ENCODE data around the gene SPOCK3. TPM values are rescaled to one million over a fixed set of nuclear protein-coding genes. Genes with fewer than 3 reads are reported as not detected.

SPOCK3 gene
- total and polyA plus RNA-seq, 7 donors = 0.39 to 3.9 (median 1.4) TPM; not detected in 2

GRCh38 chr4:167248271-167248670, 14.0 kb upstream of the SPOCK3 start:
- H3K36me3 ChIP-seq = no peaks in the 10 kb centered on the region
- TF ChIP-seq CTCF (IDR thresholded peaks at IDR 0.05) (no peak), POLR2AphosphoS5 (IDR thresholded peaks at IDR 0.05) (no peak), POLR2A (IDR thresholded peaks at IDR 0.05) (no peak), EP300 (IDR thresholded peaks at IDR 0.05) (no peak)
- H3K4me1 ChIP-seq = no peaks in the 10 kb centered on the region
- intact Hi-C loops (cut with DNase I) = no loop called here
- H3K27me3 ChIP-seq = no peaks in the 10 kb centered on the region
- no peak overlapping the region for H3K4me3 ChIP-seq
- DNase-seq = no peak
- 89% methylated on average over 4 of the region's 4 CpGs for WGBS, 2 donors
- H3K9me3 ChIP-seq = no peaks in the 10 kb centered on the region
- H3K27ac ChIP-seq = no peak overlapping the region

- DNase-seq = no peak
- Histone ChIP-seq H3K4me3 (no peak overlapping the region), H3K36me3 (no peaks in the 10 kb centered on the region), H3K27ac (no peak overlapping the region), H3K9me3 (no peaks in the 10 kb centered on the region), H3K4me1 (peaks cover 0 to 4% (median 3%) of the 10 kb centered on the region in 4 donors), H3K27me3 (peaks cover 0 to 17% (median 4%) of the 10 kb centered on the region in 3 donors)
- intact Hi-C loops (cut with DNase I) = no loop called here
- 57 to 80% methylated on average over 2 of the region's 2 CpGs for WGBS, 2 donors
- no peak for TF ChIP-seq EP300 (IDR thresholded peaks at IDR 0.05)
- TF ChIP-seq POLR2AphosphoS5 (IDR thresholded peaks at IDR 0.05) = no peak
- TF ChIP-seq CTCF (IDR thresholded peaks at IDR 0.05) = no peak
- TF ChIP-seq POLR2A (IDR thresholded peaks at IDR 0.05) = no peak
Measured at GRCh38 chr4:167239627-167240026, 5.3 kb upstream of the SPOCK3 start.

GRCh38 chr4:167238226-167238625, 3.9 kb upstream of the SPOCK3 start:
- WGBS, 2 donors = 38 to 71% methylated on average over 1 of the region's 1 CpG
- DNase-seq = no peak
- peaks cover 12 to 30% (median 12%) of the 10 kb centered on the region in 3 donors for H3K27me3 ChIP-seq
- TF ChIP-seq EP300 (IDR thresholded peaks at IDR 0.05) (no peak), CTCF (IDR thresholded peaks at IDR 0.05) (no peak), POLR2AphosphoS5 (IDR thresholded peaks at IDR 0.05) (no peak), POLR2A (IDR thresholded peaks at IDR 0.05) (no peak)
- H3K4me1 ChIP-seq = peaks cover 0 to 17% (median 15%) of the 10 kb centered on the region in 4 donors
- H3K9me3 ChIP-seq = no peaks in the 10 kb centered on the region
- no peak overlapping the region for H3K4me3 ChIP-seq
- intact Hi-C loops (cut with DNase I) = no loop called here
- H3K27ac ChIP-seq = no peak overlapping the region
- no peaks in the 10 kb centered on the region for H3K36me3 ChIP-seq

- DNase-seq = no peak
- Histone ChIP-seq H3K4me1 (peaks cover 0 to 17% (median 15%) of the 10 kb centered on the region in 4 donors), H3K36me3 (no peaks in the 10 kb centered on the region), H3K27me3 (peaks cover 12 to 39% (median 16%) of the 10 kb centered on the region in 3 donors), H3K27ac (no peak overlapping the region), H3K9me3 (no peaks in the 10 kb centered on the region), H3K4me3 (peak overlapping the region in 3 of 4 donors; percentile 25 to 50 (median 46))
- WGBS, 2 donors = 1 to 6% methylated on average over 40 of the region's 40 CpGs
- intact Hi-C loops (cut with DNase I) = no loop called here
- no peak for TF ChIP-seq POLR2AphosphoS5 (IDR thresholded peaks at IDR 0.05)
- TF ChIP-seq EP300 (IDR thresholded peaks at IDR 0.05) = no peak
- TF ChIP-seq CTCF (IDR thresholded peaks at IDR 0.05) = no peak
- TF ChIP-seq POLR2A (IDR thresholded peaks at IDR 0.05) = no peak
Measured at GRCh38 chr4:167233685-167234315, 494 bp downstream of the SPOCK3 start.

Measured in sigmoid colon (tissue), 7 donors.